ENCODE data around the gene ZNF580. TPM values are rescaled to one million over a fixed set of nuclear protein-coding genes. Genes with fewer than 3 reads are reported as not detected.

ZNF580 gene
- total and polyA plus RNA-seq, 2 of the 8 experiments (the other 6 are each of a cell fraction or from before 2014, with no cell fraction given), result 12.0 to 24.6 TPM

DNA sequence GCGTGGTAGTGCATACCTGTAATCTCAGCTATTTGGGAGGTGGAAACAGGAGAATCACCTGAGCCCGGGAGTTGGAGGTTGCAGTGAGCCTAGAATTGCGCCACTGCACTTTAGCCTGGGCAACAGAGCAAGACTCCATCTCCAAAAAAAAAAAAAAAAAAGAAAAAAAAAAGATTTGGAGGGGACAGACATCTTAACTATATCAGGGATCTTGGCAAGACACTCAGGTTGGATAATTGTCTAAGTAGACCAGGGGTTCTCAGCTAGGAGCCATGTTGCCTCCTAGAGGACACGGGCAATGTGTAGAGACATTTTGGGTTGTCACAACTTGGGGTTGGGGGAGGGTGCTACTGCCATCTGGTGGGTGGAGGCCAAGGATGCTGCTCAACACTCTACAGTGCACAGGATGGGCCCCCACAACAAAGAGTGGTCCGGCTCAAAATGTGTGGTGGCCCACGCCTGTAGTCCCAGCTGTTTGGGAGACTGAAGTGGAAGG is 1.9 kb upstream of the ZNF580 start (continued):
- TF ChIP-seq CHD1 (IDR thresholded peaks at IDR 0.05; ENCODE audit: low read depth, low read length) (no peak), SIRT6 (IDR thresholded peaks at IDR 0.05; ENCODE audit: low read length) (no peak), SP2 (IDR thresholded peaks at IDR 0.05; ENCODE audit: low read length) (peak; percentile 30; the same call in 1 of the 2 replicates), TAF1 (IDR thresholded peaks at IDR 0.05; ENCODE audit: low read depth, low read length) (peak; percentile 53; the same call in 1 of the 2 replicates), YY1 (IDR thresholded peaks at IDR 0.05; ENCODE audit: low read depth, low read length) (peak; percentile 80; the same call in 1 of the 2 replicates), ZNF274 (IDR thresholded peaks at IDR 0.05; ENCODE audit: borderline replicate concordance, extremely low read depth, low read length) (no peak)
- TF ChIP-seq, protein P1, sequence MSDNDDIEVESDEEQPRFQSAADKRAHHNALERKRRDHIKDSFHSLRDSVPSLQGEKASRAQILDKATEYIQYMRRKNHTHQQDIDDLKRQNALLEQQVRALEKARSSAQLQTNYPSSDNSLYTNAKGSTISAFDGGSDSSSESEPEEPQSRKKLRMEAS (IDR thresholded peaks at IDR 0.05), result 0 out of 2 replicates have a peak, but pooled peaks have one; percentile 17

Data from H1 (cell line).